GM19351 (cell line): Measurements from ENCODE around the gene RFXAP.

Experiments
- ATAC-seq: cut with Tn5 transposase; IDR thresholded peaks from one replicate; pipeline ENCODE4 v1.9.1; 2021; ENCODE audit warnings: mild to moderate bottlenecking, moderate library complexity; ENCODE audit not compliant: unreplicated experiment

The RFXAP gene

DNA sequence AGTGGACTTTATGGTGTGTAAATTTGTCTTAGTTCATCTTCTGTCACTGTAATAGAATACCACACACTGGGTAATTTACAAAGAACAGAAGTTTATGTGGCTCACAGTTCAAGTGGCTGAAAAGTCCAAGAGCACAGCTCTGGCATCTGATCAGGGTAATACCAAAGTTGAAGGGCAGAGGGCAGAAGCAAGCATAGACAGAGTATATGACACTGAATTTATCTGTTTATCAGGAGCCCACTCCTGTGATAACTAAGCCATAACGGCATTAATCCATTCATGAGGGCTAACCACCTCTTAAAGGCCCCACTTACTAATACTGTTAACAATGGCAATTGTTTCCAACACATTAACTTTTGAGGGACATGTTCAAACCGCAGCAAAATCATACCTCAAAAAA is 4.0 kb upstream of the RFXAP start:
- peak; percentile 23 for ATAC-seq

DNA sequence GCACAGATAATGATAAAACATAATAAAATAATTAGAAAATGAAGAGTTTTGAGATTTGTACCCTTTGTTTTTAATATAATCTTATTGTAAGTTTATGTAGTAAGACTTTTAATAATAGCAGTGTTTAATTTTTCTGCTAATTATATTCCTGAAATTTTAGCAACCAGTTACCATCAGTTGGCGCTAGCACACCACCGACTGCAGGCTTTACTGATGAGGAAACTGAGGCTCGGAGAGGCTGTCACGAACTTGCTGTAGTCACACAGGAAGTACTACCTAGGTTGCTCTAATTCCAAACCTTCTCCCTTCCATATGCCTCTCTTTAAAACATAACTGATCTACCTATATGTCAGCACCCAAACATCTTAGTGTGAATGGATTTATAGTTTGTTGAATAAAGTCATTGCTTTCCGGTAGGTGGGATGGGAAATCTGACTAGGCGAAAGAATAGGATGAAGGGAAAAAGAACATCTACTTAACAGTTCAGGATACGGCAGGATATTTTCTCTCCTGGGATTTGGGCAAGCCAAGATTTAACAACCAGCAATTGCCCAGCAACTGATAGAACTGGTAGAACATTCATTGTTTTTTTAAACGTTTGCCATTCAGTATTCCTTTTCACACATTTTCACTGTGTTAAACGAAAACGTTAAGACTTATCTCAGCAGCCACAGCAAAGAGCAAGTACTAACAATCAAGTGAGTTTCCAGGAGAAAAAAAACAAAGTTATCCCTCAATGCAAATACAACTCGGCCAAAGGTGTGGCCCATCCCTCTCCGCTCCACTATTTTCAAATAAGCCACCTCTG is 822 bp upstream of the RFXAP start:
- ATAC-seq: no peak

DNA sequence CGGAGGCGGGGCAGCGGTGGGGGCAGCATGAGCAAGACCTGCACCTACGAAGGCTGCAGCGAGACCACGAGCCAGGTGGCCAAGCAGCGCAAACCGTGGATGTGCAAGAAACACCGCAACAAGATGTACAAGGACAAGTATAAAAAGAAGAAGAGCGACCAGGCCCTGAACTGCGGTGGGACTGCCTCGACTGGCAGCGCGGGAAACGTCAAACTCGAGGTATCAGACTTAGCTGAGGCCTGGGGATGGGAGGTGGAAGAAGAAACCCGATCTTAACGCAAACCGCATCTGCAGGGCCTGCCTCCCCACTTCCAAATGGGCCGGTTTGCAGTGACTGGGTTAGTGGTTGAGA is 693 bp downstream of the RFXAP start:
- ATAC-seq: peak; percentile 19

DNA sequence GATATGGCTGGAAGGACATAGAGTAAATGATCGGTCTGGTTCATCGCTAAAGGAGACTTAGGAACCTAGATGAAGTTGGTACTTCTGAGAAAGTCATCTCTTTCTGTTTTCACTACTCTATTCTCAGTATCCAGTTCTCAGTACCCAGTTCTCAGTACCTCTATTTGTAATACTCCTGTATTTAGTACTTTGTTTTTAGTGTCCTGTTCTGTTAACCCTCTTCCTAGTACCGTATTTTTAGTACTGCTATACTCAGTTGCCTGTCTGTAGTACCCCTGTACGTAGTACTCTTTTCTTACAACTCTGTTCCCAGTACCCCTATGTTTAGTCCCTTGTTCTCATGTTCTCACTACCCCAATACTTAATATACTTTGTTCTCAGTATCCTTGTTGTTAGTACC is 1.2 kb downstream of the RFXAP start:
- ATAC-seq: peak; percentile 54

DNA sequence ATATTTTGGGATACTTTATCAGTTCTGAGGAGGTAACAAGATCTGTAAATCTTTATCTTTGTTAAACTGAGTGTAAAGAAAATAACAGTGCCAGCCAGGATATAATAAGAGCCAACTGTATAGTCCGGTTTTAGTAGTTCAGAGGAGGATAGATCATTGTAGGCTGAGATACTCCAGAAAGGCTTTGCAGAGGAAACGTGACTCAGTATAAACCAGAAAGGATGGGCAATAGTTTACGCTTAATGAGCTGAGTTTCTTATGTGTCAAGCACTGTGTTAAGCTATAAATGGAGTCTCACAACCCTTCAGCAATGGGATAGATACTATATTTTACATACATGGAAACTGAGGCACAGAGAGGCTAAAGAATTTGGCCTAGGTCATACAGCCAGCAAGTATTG is 3.8 kb downstream of the RFXAP start:
- no peak for ATAC-seq

DNA sequence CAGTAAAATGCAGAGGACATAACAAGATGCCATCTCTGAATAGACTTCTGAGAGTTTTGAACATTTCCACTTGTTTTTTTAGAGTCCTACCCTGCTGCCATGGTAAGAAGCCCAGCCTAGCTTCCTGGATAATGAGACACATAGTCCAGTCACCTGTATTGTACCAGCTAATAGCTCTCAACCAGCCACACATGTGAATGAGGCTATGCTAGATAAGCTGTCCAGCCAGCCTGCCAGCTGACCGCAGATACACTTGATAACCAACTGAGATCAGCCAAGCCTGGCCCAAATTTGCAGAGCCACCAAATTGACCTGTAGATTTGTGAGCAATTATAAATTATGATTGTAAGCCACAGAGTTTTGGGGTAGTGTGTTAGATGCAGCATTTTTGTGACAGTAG is 10.7 kb downstream of the RFXAP start:
- ATAC-seq: no peak

DNA sequence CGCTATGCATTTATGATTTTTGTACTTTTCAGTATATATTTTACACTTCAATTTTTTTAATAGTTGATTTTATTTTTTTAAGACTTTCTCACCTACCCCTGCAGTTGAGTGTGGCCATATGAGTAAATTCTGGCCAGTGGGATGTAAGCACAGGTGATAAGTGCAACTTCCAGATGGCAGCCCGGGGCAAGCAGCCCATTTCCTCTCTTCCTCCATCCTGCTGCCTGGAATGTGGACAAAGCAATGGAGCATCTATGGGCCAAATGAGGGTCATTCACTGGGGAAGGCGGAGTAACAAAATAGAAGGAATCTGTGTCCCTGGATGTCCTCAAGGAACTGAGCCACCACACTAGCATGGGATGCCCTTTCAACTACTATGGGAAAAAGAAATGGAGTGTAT is 12.3 kb downstream of the RFXAP start:
- ATAC-seq: no peak

DNA sequence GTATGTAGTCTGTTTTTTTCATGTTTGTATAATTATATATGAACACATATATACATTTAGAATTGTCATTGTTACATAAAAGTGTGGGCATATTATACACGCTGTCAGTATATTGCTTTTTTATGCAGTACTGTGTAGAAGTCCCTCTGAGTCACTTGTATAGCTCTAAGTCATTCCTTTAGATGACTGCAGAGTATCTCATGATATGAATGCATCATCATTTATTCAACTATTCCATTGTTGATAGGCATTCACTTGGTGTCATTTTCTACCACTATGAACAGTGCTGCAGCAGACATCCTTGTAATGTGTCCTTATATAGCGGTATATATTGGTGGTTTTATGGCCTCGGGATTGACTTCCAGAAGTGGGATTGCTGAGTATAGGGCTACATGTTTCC is 15.3 kb downstream of the RFXAP start:
- ATAC-seq: no peak

DNA sequence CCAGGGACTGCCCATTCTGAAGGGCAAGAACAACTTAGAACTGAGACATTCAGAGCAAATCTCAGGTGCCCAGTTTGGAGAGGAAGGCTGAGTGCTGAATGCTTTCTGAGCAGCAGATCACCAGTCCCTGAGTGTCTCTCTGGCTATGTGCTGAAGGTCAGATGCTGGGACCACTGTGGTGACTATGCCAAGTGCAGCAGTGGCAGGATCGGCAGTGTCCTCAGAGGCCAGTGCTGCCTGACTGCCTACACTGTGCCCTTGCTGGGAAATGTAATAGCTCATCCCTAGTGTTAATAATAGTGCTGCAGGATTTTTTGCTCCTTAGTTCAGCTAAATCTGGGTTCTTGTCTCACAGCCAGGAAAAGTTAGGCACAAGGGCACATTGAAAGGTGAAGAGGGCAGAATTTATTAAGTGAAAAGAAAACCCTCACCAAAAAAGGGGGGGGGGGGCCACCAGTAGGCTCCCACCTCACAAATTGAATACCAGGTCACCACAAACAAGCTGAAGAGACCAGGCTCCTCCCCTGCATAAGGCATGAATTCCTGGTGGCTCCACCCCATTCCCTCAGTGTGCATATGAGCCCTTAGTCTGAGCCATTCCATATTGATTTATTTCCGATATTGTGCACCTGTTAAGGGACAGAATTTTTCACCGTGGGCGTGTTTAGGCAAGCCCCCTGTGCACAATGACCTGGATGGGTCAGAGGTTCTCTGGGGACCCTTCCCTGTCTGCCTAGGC is 18.5 kb downstream of the RFXAP start:
- no peak for ATAC-seq

DNA sequence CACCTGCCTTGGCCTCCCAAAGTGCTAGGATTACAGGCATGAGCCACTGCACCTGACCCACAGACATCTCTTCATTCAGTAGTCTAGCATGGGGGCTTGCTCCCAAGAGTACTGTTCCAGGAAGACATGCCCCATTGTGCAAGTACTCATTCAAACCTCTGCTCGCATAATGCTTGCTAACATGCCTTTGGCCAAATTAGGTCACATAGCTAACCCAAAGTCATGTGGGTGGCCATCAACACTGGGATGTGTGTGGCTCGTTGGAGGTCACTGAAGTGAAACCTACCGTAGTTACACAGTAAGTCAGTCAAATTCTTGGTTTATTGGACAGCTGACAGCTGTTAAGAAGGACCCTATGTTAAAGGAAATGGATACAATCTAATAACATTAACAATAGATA is 20.3 kb downstream of the RFXAP start:
- no peak for ATAC-seq

DNA sequence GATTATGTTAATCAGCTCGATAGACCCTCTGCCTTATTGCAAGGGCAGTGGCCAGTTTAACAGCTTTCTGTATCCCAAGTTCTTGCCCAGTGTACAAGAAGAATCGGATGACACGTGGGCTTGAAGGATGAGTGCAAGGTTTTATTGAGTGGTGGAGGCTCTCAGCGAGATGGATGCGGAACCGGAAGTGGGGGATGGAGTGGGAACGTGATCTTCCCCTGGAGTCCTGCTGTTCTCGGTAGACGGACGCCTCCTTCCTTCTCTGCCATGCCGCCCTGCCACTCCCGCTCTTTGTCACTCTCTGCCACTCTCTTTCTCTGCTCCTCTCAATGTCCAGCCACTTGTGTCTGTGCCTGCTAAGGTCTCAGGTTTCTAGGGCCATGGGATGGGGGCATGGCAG is 21.0 kb downstream of the RFXAP start:
- ATAC-seq: no peak

DNA sequence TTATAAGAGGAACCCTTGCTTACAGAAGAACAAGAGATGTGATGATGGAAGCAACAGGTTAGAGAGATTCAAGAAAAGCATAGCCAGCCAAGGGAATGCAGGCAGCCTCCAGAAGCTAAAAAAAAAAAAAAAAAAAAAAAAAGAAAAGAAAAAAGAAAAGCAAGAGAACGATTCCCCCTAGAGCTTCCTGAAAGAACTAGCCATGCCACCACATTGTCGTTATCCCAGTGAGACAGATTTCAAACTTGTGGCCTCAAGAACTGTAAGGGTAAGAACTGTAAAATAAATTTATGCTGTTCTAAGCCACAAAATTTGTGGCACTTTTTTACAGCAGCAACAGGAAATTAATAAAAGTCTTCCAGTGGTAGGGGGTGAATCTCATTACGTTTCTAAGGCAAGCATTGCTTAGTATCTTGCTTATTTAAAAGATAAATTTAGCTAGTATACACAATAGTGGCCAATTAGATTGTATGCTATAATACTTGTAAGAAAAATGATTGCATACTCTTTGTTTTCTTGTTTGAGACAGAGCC is 21.8 kb downstream of the RFXAP start:
- ATAC-seq: no peak

DNA sequence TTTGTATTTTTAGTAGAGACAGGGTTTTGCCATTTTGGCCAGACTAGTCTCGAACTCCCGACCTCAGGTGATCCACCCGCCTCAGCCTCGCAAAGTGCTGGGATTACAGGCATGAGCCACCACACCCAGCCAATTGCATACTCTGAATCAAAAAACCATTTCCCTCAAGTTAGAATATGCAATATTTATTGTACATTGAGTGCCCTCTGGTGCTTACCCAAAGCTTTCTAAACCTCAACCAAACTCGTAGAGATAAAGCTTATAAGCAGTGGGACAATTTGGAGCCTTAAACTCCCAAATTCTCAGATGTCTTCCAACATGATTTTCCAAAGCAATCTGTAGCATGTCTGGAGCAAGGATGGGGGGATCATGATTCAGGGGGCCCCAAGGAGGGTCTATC is 22.4 kb downstream of the RFXAP start:
- no peak for ATAC-seq

DNA sequence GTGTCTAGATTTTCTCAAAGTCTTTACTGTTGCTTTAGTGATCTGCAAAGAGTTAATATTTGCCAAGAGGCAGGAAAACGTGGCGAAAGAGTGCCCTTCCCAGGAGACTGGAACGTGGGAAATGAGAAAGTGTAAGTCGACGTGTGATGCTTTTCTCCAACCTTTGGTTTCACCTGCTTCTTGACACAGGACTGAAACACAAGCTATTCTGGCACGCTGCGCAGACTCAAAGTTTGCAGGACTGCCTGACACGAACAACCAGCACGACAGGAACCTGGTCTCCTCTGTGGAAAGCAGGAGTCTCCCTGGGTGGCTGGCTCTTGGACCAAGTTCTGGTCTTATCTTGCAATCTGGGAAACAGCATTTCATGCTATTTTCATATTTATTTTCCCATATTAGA is 28.6 kb downstream of the RFXAP start:
- ATAC-seq: no peak

DNA sequence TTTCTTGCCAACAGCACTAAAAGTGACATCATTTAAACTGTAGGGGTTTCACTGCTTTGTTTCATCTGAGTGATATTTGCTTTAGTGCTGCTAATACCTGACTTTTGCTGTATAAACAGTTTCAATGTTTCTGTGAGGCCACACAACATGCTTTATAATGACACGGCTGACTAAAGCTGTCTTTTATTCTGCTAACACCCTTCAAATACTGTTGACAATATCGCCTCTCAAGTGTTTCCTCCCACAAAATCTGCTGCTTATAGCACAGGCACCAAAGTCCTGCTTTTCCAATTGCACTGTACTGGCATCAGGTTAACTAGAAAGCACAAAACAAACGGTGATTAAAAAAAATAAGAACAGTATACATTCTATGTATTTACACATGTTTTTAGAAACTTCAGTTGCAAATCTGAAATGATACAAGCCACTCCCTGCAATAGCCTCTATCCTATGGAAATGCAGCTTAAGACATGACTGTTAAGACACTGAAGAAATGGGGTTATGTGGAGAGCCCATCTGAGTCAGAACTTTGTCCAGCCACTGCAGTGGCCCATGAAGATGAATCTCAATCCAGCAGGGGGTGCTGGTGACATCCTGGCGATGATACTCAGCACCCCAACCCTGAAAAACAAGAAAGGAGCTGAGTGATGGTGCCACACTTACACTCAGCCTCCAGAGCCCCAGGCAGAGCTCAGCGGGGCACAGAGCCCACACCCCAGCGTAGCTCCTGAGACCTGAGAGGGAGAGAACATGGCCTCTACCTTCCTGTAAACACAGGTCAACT is 29.4 kb downstream of the RFXAP start:
- ATAC-seq: peak; percentile 76

DNA sequence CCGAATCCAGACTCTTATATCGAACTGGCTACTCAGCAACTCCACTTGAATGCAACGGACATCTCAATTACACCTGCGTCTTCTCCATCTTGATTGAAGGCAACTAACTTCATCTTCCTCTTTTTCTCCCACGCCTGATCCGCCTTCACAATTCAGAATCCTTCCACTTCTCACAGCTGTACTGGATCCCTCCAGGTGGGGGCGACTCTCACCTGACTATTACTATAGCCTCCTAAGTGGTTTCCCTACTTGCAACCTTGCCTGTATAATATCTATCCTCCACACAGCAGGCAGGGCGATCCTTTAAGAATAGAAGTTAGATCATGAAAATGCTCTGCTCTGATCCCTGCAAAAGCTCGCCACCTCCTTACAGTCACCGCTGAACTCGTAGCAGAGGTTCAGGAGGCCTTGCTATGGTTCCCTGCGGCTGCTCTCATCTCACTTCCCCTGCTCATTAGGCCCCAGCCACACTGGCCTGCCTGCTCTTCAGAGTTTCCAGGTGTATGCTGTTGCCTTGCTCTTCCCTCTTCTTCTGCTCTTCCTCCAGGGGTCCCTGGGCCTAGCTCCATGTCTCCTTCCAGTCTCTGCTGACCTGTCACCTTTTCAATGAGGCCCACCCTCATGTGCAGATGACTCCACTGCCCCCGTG is 31.9 kb downstream of the RFXAP start:
- ATAC-seq: no peak

DNA sequence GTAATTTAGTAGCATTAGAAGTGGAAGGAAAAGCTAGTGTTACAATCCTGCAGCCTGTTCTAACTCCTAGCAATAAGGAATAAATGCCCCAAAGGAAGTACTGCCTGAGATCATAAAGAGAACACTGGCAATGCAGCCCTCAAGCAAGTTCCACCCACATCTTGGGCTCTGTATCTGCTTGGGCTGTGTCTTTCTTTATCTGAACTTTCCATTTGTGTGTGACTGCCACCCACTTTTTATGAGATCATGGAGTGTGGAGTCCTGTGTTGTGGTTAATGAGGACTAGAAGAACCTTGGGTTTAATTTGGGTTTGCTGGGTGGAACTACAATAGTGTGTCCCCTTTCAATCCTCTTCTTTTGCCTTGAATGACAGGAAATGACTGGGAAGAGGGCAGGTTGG is 38.2 kb downstream of the RFXAP start:
- ATAC-seq: no peak

DNA sequence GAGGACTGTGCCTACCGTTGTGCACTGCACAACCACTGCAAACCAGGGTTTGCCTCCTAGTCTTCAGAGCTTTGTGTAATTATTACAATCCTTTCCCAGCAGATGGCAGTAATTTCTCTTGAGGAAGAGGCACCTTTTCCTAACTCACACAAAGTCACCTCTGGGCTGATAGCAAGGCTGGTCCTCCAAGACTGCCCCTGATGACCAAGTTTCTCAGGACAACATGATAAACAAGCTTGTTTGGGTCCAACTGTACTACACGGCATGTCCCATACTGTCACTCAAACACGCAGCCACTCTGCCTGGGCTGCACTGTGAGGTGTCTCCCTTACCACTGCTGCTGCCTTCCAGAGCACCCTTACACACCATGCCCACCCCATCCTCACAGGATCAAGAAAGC is 39.3 kb downstream of the RFXAP start:
- peak; percentile 83 for ATAC-seq

DNA sequence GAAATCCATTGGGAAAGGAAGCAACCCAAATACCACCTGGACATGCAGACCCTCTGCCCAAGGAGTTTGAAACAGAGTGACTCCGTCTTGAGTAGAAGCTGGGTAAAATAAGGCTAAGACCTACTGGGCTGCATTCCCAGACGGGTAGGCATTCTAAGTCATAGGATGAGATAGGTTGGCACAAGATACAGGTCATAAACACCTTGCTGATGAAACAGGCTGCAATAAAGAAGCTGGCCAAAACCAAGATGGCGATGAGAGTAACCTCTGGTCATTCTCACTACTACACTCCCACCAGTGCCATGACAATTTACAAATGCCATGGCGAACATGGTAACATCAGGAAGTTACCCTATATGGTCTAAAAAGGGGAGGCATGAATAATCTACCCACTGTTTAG is 40.2 kb downstream of the RFXAP start:
- no peak for ATAC-seq

DNA sequence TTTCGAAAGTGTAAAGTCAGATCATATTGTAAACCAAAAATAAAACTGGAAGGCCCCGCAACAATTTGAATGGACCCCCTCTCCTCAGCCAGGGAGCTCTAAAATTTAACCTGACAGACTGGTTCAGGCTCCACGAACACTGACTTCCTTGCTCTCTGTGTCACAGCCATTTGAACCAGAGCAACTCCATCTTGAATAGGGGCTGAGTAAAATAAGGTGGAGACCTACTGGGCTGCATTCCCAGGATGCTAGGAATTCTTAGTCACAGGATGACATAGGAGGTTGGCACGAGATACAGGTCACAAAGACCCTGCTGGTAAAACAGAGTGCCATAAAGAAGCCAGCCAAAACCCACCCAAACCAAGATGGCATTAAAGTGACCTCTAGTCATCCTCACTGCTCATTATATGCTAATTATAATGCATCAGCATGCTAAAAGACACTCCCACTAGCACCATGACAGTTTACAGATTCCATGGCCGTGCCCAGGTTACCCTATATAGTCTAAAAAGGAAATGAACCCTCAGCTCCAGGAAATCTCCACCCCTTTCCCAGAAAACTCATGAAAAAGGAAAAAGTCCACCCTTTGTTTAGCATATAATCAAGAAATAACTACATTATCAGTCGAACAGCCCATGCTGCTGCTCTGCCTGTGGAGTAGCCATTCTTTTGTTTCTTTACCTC is 43.1 kb downstream of the RFXAP start:
- ATAC-seq: no peak

DNA sequence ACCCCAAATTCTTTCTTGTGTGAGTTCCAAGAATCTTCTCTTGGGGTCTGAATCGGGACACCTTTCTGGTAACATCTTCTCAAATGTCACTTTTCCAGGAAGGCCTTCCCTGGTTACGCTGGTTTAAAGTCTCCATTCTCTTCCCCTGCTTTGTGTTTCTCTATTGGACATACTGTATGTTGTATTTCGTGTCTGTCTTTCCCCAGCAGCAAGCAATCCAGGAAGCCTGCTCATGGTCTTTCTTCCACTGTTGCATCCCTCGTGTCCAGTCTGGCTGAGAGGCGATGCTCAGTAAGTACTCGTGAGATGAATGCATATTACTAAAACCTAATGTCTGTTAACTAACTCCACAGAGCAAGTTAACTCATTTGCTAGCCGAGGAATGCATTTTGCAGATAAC is 43.7 kb downstream of the RFXAP start:
- no peak for ATAC-seq
